DND-41 (cell line): Measurements from ENCODE around the gene POTEB2.
"Not testable (repeated sequence)": the region's sequence is repeated elsewhere in the genome, so short reads cannot be mapped to it uniquely, and the experiment has no call there.

Source experiments
- ATAC-seq: fragments of 200-7000 bp; cut with Tn5 transposase; 3 replicates; pipeline ENCODE4 v1.9.1; 2021; ENCODE audit warnings: low read depth; ENCODE audit not compliant: insufficient read depth
- DNase-seq: peaks from one replicate; pipeline ENCODE4 v3.0.0-alpha.2; 2020
- H2AFZ ChIP-seq: 2 replicates; pipeline ENCODE4 v1.6.0; 2012; ENCODE audit warnings: low read depth, low read length
- H3K27ac ChIP-seq: 2 replicates; pipeline ENCODE4 v1.5.1; 2012; ENCODE audit warnings: low read length, inconsistent platforms
- H3K27me3 ChIP-seq: fragments of 200-600 bp; sonication (generic); 2 replicates; pipeline ENCODE4 v1.6.0; 2012; ENCODE audit warnings: low read length, mild to moderate bottlenecking, inconsistent platforms; ENCODE audit not compliant: insufficient read depth, poor library complexity
- H3K36me3 ChIP-seq: 2 replicates; pipeline ENCODE4 v1.5.1; 2012; ENCODE audit warnings: low read length, inconsistent platforms; ENCODE audit not compliant: insufficient read depth
- H3K4me1 ChIP-seq: 2 replicates; pipeline ENCODE4 v1.5.1; 2012; ENCODE audit warnings: mild to moderate bottlenecking, low read length; ENCODE audit not compliant: insufficient read depth
- H3K4me2 ChIP-seq: 2 replicates; pipeline ENCODE4 v1.6.0; 2012; ENCODE audit warnings: mild to moderate bottlenecking, moderate library complexity, low read length, inconsistent platforms; ENCODE audit not compliant: insufficient read depth
- H3K4me3 ChIP-seq, 2 experiments: fragments of 200-600 bp in 1 of 2; shearing (Covaris generic) in 1 of 2; 2 replicates each; pipeline ENCODE4 v1.5.1; 2012 to 2016; ENCODE audit warnings: inconsistent platforms in 2 of 2, low read length in 2 of 2, mild to moderate bottlenecking in 2 of 2, low read depth in 1 of 2, moderate library complexity in 1 of 2
- H3K79me2 ChIP-seq: 2 replicates; pipeline ENCODE4 v1.6.0; 2012; ENCODE audit warnings: low read length, inconsistent platforms; ENCODE audit not compliant: insufficient read depth
- H3K9ac ChIP-seq: 2 replicates; pipeline ENCODE4 v1.6.0; 2012; ENCODE audit warnings: low read depth, mild to moderate bottlenecking, inconsistent platforms, low read length, moderate library complexity
- H3K9me3 ChIP-seq: 2 replicates; pipeline ENCODE4 v1.5.1; 2012; ENCODE audit warnings: low read length, moderate library complexity, mild to moderate bottlenecking, inconsistent platforms; ENCODE audit not compliant: insufficient read depth, severe bottlenecking
- H4K20me1 ChIP-seq: 2 replicates; pipeline ENCODE4 v1.6.0; 2012; ENCODE audit warnings: low read length; ENCODE audit not compliant: insufficient read depth

Gene POTEB2

DNA sequence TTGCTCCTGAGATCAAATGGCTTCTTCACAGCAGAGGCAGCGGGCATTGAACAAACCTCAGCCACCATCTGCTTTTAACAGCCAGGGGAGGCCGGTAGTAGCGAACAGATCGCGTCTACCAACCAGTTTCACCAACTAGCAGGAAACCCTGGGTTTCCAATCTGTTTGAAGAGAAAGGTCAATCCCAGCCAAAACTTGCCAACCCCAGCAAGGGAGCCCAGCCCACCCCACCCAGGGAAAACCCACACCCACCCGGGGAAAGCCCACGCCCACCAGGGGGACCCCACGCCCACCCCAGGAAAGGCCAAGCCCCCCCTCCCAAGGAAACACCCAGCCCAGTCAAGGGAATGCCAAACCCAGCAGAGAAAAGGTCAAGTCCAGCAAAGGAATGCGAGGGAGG lies at the start of gene POTEB2:
Gene POTEB2, minus strand, starts transcription at position 101 of the 400 bp plus-strand sequence. Its CDS starts 33 bp downstream, at position 68.
- H2AFZ ChIP-seq, H3K27ac ChIP-seq, H3K79me2 ChIP-seq, H3K4me2 ChIP-seq, H3K27me3 ChIP-seq, H3K9me3 ChIP-seq, H3K36me3 ChIP-seq, H3K4me1 ChIP-seq, ATAC-seq, H4K20me1 ChIP-seq, H3K4me3 ChIP-seq, DNase-seq, H3K9ac ChIP-seq: not testable (repeated sequence)

DNA sequence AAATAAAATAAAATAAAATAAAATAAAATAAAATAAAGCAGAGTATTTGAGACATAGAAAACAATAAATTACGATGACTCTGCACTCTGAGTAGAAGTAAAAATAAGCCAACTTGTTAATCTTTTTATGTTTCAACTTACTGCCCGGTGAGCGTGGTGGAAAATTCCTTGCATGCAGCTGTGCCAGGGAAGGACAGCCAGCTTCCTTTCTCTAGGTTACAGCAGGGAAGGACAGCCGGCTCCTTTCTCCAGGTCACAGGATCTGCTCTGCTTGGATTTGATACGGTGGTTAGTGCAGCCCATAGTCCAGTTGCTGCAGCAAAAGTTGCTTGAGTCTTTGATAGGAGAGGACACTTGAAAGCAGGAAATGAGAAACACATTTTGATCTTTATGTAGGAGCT lies 13.8 kb upstream of the POTEB2 start:
- not testable (repeated sequence) for H3K27ac ChIP-seq, H3K27me3 ChIP-seq, ATAC-seq

DNA sequence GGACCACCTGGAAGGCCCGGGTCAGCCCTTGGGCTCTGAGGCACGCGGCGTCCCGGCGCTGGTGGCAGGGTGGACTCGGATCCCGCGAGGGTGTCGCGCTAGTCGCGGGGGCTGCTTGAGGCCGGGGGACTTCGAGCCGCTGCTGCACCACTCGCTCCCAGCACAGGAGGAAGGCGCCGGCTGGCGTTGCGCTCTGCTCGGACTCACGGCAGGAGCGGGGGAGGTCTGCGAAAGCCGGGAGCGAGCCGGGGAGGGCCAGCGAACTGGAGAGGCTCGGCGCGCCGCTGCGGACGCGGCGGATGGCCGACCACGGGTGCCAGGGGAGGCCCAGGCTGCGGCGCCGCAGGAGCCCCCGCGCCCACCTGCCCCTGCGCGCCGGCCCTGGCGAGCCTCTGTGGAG lies 12.3 kb upstream of the POTEB2 start:
- not testable (repeated sequence) for DNase-seq, H3K36me3 ChIP-seq

More for the DNA sequence above, 13.8 kb upstream of the POTEB2 start:
- DNase-seq, H3K4me2 ChIP-seq, H4K20me1 ChIP-seq, H3K4me3 ChIP-seq, H3K79me2 ChIP-seq, H3K9me3 ChIP-seq, H3K9ac ChIP-seq, H2AFZ ChIP-seq, H3K36me3 ChIP-seq, H3K4me1 ChIP-seq: not testable (repeated sequence)

DNA sequence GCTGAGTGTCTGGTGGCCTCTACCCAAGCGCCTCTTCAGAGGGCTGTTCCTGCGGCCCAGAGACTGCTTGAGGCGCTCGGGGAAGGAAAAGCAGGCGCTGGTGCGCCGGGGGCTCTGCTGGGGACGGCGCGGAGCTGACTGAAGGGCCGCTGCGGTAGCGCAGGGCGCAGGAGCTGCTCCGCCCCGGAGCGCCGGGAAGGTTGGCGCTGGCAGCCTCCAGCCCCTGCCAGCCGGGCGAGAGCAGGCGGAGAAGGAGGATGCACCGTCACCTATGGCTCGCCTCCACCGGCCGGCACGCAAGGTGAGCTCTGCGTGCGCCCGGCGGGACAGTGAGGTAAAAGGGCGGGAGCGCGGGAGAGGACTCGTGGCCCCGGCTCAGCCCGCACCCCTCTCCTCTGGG lies 11.7 kb upstream of the POTEB2 start:
- H3K36me3 ChIP-seq, H3K4me3 ChIP-seq, H2AFZ ChIP-seq, H3K4me1 ChIP-seq, H3K9ac ChIP-seq, H3K79me2 ChIP-seq, H3K27ac ChIP-seq, H4K20me1 ChIP-seq, H3K4me2 ChIP-seq, H3K27me3 ChIP-seq, ATAC-seq, H3K9me3 ChIP-seq, DNase-seq: not testable (repeated sequence)

More for the DNA sequence above, 12.3 kb upstream of the POTEB2 start:
- H4K20me1 ChIP-seq, ATAC-seq, H3K9ac ChIP-seq, H3K9me3 ChIP-seq, H3K27ac ChIP-seq, H3K4me2 ChIP-seq, H2AFZ ChIP-seq, H3K4me3 ChIP-seq, H3K4me1 ChIP-seq, H3K27me3 ChIP-seq, H3K79me2 ChIP-seq: not testable (repeated sequence)
